GM04504 (cell line): Measurements from ENCODE around the gene FAM120A.

Experiments used
- DNase-seq: peaks from one replicate; pipeline ENCODE4 v3.0.0-alpha.2; 2012; ENCODE audit warnings: low read depth

The FAM120A gene

GRCh38 chr9:93577975-93578682 lies 126.6 kb downstream of the FAM120A start:
- no peak for DNase-seq

DNA sequence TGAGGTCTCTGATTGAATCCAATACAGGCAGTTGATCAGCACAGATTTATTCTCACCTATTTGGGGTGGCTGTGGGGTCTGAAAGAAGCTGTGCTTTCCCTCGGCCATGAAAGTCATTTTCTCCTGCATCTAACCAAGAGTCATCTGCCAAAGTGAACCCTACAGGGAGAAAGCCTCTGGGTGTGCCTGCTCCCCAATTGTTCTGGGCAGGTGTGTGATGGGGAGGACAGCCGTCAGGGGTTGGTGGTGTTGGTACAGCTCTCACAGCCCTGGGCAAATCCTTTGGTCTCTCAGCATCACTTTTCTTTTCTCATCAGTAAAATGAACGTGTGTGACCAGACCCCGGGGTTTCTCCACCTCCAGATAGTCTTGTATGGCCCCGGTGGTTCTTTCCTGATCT lies 127.4 kb downstream of the FAM120A start:
- DNase-seq: no peak

DNA sequence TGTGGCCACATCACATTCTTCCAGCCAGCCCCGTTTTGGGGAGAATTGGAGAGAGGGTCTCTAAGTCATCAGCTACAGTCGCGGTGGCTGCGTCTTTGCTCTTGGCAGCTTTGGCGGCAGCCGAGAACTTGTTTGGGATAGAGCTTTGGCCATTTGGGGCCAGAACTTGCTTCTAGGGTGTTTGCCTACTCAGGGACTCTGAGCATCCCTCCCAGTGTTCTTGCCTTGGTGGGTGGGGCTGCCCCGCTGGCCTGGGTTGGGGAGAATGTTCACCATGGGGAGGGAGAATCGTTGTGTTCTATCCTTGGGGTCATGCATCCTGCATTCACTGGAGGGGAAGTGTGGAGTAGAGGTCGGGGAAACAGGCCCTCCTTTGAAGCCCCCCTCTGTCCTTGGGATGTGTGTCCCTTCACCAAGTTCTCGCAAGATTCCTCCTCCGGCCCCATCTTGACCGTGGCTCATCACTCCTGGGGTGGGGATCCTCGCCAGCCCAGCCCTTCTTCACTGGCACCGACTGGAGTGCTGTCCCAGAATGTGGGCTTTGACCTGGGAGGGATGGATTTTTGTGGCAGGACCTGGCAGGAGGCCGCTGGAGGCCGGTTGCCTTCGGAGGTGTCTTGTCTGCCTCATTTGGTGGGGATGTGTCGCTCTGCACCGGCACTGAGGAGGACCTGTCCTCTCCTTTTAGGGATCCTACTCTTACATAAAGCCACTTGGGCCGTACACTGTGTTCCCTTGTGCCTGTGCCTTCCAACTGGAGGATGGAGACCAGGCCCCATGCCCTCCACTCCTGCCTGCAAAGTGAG lies 128.4 kb downstream of the FAM120A start:
- DNase-seq: no peak

- no peak for DNase-seq
These were observed 129.3 kb downstream of the FAM120A start for GRCh38 chr9:93580654-93581380.

- no peak for DNase-seq
These were observed 130.6 kb downstream of the FAM120A start for GRCh38 chr9:93582115-93582514.

DNA sequence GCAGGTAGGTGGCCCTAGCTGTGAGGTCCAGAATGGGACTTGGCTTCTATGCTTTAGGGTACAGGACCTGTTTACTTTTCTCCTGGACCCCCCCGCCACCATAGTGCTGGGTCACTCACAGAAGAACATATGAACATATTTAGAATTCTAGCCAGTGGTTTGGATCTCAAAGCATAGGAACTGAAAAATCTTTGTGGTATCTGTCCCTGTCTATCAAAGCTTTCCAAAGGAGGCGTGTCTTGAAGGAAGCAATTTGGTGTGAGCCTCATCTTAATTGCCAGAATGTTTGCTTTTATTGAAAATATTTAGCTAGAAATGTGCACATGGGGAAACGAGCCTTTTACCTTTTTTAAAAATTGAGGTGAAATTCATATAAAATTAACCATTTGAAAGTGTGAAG lies 131.1 kb downstream of the FAM120A start:
- no peak for DNase-seq

DNA sequence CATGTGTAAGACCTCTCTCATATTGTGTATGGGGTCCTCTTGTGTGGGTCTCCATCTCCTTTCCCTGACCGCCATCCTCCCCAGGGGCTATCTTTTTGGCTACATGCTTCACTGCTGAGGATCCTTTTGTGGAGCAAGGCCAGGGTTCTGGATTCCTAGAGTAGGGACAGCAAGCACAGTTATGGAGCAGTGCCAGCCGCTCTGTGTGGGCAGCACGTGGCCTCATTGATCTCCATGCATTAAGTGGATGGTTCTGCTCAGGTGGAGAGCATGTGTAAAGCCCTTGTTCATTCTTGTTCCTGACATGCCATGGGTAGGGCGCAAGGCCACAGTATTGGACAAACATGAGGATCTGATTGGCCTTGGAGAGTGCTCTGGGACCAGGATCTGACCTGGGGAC lies 133.8 kb downstream of the FAM120A start:
- no peak for DNase-seq

DNA sequence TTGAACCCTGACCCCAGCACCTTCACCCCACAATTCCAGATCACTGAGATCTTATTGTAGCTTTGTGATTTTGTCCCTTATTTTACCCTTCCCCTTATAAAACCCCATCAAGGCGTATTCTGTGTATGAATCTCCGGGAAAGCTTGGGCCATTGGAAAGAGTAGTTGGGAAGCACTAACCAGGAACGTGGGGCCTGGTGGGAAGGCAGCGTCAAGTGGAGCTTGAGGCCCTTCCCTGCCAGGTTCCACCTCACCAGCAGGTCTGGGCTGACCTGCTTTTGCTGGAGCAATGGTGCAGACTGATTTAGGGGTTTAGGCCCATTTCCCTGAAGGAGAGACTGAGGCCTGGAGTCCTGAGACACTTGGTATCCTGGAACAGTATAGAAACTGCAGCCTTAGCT lies 134.2 kb downstream of the FAM120A start:
- no peak for DNase-seq

DNA sequence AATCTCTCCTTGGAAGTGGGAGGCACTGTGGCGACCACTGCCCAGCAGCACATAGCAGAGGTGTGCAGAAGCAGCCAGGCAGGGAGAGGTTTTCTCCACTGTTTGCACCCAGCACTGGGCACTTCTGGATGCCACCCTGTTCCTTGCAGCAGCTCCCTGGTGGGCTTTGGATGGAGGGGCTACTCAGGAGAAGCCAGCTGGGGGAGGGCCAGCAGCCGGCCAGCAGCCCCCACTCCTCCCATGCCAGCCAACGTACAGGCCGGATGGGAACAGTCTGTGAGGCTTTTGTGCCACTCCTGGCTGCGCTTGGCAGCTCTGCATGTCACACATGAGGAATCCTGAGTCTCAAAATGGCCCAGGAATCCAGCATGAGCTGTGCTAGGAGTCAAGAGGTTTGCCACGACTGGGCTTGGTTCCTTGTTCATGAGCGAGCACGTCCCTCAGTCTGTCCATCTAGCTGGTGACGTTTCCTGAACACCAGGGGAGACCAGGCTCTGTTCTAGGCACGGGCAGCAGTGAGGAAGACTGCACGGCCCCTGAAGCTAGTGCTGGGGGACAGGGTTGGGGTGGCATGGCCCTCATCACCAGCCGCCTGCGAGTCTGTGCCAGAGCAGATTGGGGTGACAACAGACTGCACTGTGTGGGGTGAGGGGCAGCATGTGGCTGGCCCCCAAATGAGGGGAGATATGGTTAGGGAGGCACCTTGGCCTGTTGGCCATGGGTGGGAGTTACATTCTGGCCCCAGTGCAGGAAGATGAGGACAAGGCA lies 135.0 kb downstream of the FAM120A start:
- no peak for DNase-seq

DNA sequence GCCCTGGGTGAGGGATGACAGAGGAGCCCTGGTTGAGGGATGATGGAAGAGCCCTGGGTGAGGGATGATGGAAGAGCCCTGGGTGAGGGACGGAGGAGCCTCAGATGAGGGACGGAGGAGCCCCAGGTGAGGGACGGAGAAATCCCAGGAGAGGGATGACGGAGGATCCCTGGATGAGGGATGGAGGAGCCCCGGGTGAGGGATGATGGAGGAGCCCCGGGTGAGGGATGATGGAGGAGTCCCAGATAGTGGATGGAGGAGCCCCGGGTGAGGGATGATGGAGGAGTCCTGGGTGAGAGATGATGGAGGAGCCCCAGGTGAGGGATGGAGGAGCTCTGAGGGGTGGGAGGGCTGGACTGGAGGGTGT lies 135.8 kb downstream of the FAM120A start:
- DNase-seq: no peak

DNA sequence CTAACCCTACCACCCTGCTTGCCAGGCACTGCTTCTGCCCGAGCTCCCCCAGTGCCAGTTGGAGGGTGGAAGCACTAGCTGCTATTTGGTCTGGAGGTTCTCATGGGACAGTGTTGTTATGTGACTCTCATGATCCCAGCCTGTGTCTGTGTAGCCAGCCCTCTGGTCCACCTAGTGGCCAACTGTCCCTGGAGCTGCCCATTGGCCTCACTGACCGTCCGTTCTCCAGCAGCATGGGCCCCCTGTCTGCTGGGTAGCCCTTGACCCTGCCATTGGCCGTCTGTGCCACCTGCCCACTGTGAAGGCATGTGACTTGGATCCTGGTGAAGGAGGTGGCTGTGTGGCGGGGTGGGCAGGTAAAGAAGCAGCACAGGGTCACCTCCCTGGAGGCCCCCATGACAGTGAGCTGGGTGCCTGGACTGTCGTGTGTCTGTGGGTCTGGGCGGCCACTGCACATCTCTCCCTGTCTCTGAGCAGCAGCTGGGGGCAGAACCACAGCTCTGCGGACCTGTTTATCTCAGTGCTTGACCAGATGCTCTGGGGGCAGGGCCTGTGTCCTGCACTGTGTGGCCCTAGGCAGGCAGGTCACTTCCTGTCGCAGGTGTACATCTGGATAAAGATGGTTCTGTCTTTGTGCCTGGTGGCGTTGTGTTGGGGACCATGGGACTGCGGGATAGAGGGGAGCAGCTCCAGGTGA lies 136.3 kb downstream of the FAM120A start:
- DNase-seq: no peak

DNA sequence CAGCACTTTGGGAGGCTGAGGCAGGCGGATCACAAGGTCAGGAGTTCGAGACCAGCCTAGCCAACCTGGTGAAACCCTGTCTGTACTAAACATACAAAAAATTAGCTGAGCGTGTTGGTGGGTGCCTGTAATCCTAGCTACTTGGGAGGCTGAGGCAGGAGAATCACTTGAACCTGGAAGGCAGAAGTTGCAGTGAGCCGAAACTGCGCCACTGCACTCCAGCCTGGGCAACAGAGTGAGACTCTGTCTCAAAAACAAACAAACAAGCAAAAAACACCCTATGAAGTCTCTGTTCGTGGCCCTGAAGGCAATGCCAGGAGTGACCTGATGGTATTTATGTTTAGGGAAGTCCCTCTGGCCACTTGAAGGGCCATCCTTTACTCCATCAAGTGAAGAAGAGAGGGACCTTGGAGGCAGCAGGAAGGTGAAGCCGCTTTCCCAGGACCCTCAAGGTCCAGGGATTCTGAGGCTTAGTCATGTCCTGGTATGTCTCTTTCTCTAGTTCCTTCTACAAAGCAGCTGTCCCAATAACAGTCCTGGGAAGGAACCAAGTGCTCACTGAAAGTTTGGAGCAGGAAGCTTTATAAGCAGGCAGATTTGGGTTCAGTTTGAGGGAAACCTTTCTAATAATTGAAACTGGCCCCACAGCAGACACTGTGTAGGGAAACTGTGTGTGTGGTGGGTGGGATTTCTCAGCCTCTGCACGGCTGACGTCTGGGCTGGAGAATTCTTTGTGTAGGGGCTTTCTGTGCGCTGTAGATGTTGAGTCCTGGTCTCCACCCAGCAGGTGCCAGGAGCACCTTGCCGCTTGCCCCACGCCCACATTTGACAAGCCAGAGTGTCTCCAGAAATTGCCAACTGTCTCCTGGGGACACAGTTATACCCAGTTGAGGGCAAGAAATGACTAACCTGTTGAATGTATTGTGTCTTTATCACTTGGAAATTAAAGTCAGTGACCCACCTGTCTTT lies 137.4 kb downstream of the FAM120A start:
- no peak for DNase-seq

DNA sequence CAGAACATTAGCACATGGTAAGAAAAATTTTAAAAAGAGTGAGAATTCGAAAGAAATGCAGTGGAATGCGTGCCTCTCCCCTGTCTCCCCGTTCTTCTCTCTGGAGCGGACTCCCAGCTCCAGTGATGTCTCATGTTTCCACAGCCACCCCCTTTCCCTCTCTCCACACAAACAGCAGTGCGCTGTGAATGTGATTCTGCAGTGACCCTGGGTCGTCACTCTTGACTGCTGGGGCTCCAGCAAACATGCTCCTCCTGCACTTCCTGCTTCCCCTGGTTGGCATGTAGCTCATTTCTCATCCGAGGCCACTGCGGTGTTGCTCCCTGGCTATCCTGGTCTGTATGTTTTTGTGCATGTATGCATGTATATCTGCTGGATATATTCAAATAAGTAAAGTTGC lies 138.2 kb downstream of the FAM120A start:
- no peak for DNase-seq

DNA sequence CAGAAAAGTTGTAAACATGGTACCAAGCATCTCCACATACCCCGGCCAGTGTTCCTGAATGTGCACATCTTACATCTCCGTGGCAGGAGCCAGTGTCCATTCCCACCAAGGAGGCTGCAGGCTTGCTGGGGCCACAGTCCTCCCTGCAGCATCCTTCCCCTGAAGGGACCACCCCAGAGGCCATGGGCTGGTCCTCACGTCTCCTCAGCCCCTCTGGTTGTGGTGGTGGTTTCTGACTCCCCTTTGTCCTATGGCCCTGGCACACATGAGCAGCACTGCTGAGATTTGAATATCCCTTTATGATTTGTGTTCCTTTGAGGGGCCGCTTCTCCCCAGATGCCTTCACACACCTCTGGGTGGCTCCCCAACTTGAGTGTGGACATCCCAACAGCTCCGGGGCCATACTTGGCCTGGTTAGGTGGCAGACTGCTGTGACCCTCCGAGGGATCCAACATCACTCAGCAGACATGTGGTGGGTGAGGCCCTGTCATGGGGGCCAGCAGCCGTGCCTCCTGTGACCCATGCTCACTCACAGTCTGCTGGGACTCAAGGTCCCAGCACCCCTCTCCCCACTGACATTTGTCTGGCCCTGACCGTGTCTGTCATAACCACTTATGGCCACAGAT lies 139.2 kb downstream of the FAM120A start:
- DNase-seq: no peak

DNA sequence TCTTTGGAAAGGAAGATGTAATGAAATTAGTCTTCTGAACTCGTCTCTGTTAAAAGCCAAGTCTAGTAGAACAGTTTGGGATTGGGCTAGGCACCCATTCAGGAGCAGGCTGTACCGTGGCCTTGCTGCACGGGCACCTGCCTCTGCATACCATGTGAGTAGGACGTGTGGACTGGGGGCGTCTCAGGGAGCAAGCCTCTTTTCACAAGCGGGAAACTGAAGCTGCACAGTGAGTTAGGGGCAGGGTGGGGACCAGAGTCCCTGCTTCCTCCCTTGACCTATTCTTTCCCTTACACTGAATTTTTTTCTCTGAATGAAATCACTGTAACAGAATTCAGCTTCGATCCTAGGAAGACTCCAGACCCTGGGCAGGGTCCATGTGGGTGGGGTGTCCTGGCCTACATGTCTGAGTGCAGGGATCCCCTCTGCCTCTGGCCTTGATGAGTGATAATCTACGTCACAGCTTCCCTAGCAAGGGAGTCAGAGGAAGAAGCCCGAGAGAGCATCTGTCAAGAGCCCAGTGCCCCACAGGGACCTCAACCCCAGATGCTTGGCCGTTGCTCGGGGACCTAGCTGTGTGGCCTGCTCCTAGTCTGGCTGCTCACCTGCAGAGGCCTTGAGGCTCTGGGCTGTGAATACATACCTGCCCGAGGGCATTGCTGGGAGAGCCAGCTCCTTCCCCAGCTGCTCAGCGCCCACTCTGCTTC lies 140.0 kb downstream of the FAM120A start:
- DNase-seq: no peak

GRCh38 chr9:93592008-93592642 lies 140.6 kb downstream of the FAM120A start:
- no peak for DNase-seq

DNA sequence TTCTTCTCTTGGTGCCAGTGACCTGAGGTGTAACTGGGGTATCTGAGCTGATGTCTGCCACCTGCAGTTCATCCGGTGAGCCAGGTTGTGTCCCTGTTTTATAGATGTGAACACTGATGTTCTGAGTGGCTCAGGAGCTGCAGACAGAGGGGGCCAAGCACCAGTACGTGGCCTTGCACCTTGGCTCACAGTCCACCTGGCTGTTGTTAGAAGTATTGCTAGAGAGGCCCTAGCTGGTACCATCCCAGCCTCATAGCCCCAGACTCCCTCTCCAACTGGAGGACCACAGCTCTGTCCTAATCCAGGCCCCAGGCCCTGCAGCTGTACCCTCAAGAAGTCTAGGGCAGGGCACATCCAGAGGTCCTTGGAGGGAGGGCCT lies 141.1 kb downstream of the FAM120A start:
- DNase-seq: no peak

DNA sequence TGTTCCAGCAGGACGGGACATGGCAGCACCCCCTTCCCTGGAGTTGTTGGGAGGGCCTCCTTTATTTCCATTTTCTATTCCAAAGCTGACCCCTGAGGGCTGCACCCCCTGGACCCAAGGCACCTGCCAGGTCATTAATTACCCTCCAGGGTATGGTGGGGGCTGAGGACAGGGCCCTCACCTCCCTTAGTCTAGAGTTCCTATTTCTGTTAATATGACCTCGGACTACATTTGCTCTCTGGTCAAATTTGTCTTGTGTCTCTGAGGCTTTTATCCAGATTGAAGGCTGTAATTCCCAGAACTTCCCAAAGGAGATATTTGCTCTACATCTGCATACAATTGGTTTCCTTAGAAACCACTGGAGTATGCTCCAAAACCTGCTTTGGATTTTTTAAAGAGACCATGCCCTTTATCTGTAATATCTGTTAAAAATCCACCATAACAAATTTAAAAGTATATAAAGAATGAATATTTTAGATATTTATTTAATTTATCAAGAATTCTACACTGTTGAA lies 141.7 kb downstream of the FAM120A start:
- no peak for DNase-seq
